ENCODE results near the gene DLGAP1. TPM values are rescaled to one million over a fixed set of nuclear protein-coding genes. Genes with fewer than 3 reads are reported as not detected.
A peak's percentile ranks its signal among the peaks of the same experiment; 100 is the strongest.

Gene DLGAP1
- total and polyA plus RNA-seq, 2 of the 8 experiments (the other 6 are each of a cell fraction or from before 2014, with no cell fraction given), result 11.8 to 16.9 TPM

DNA sequence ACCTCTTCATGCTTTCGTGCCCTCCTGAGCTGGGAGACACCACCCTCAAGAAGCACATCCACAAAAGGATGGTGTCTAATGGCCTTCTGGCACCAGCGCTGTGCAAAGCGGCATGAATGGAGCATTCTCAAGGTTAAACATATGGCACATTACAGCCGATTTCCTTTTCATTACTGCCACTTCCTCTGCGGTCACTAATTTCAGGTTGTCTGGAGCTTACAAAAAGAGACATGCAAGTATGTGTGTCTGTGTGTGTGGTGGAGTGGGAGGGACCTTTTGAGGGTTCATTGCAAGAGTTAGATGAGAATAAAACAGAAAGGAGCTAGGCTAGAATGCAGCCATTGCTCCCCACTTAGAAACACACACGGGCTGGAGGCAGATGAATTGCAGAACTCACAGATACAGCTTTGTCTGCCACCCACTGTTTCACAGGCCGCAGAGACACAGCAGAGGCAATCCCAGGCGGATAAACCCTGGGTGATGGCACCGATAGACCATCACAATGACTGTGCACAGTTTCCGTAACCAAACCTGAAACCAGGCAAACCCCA lies 929.2 kb downstream of the DLGAP1 start:
- H3K14ac ChIP-seq (ENCODE audit: insufficient read length), result no peak overlapping the region
- FAIRE-seq (no peak), DNase-seq (ENCODE audit: low read depth in 1 of 2, low spot score in 2 of 2) (no peak)
- no peaks in the 10 kb centered on the region for H4K20me1 ChIP-seq (replicated peaks in 1 of 2; ENCODE audit: control insufficient read depth in 1 of 2, insufficient read depth in 2 of 2, low read length in 2 of 2)
- POLR2A ChIA-PET (ENCODE audit: partially characterized antibody), result interaction anchor here (0.7 to 2.0 kb wide), 4 partner anchors 9 to 79 kb away, joined by 3 to 14 read pairs (median 3); no protein-coding TSS in a partner anchor
- H3K4me2 ChIP-seq (ENCODE audit: insufficient read depth in 1 of 2, low read depth in 2 of 2, low read length in 2 of 2), result peak overlapping the region; percentile 12 to 37; a peak in 2 of 4 replicates
- H3K18ac ChIP-seq (ENCODE audit: extremely low read depth, low read length), result peak overlapping the region; percentile 49
- H2BK120ac ChIP-seq (replicated peaks; ENCODE audit: low read depth, low read length), result peak overlapping the region; percentile 34
- CTCF ChIA-PET (ENCODE audit: partially characterized antibody), result interaction anchor here (0.7 to 2.3 kb wide), 7 partner anchors 9 to 69 kb away, joined by 3 to 7 read pairs (median 4); no protein-coding TSS in a partner anchor
- no peaks in the 10 kb centered on the region for H3K27me3 ChIP-seq (replicated peaks in 1 of 4; ENCODE audit: control insufficient read depth in 3 of 4, extremely low read depth in 1 of 4, insufficient read depth in 3 of 4, low read length in 3 of 4)
- H2BK5ac ChIP-seq (ENCODE audit: low read depth, low read length), result peak overlapping the region; percentile 77; the same call in 1 of the 2 replicates
- H3K4me1 ChIP-seq (replicated peaks in 1 of 4; ENCODE audit: control insufficient read depth in 3 of 4, insufficient read depth in 4 of 4, low read length in 3 of 4), result peaks cover 8 to 24% (median 21%) of the 10 kb centered on the region in 4 experiments
- no peaks in the 10 kb centered on the region for H3K79me2 ChIP-seq (ENCODE audit: control insufficient read depth in 1 of 2, insufficient read depth in 2 of 2, low read length in 2 of 2)
- peak overlapping the region; percentile 83 for H3K27ac ChIP-seq (ENCODE audit: low read depth, low read length)
- H2AK5ac ChIP-seq (ENCODE audit: low read depth, low read length), result peak overlapping the region; percentile 14; the same call in 1 of the 2 replicates
- H4K91ac ChIP-seq (replicated peaks; ENCODE audit: insufficient read length, low read length), result peak overlapping the region; percentile 26
- peak overlapping the region; percentile 98 for H2BK12ac ChIP-seq (ENCODE audit: low read depth, low read length)
- no peak overlapping the region for H4K5ac ChIP-seq (ENCODE audit: insufficient read length, low read depth, low read length)
- H3K79me1 ChIP-seq (ENCODE audit: low read depth, low read length), result no peaks in the 10 kb centered on the region
- no peak overlapping the region for H3K4ac ChIP-seq (replicated peaks; ENCODE audit: insufficient read length, low read depth, low read length)
- H4K8ac ChIP-seq (ENCODE audit: extremely low read depth, insufficient read depth, low read length), result no peak overlapping the region
- no peaks in the 10 kb centered on the region; a peak in 1 of 8 replicates for H3K36me3 ChIP-seq (ENCODE audit: control insufficient read depth in 2 of 4, insufficient read depth in 4 of 4, low read length in 3 of 4)
- H2BK15ac ChIP-seq (ENCODE audit: low read length), result no peak overlapping the region
- H3K4me3 ChIP-seq (ENCODE audit: extremely low read depth in 1 of 4, insufficient read depth in 2 of 4, low read depth in 3 of 4, low read length in 4 of 4), result no peak overlapping the region
- peaks cover 5 to 6% of the 10 kb centered on the region in 2 experiments; a peak in 2 of 4 replicates for H3K9me3 ChIP-seq (ENCODE audit: insufficient read depth in 2 of 2, low read depth in 1 of 2, low read length in 1 of 2)
- H3K23ac ChIP-seq (ENCODE audit: insufficient read length), result no peak overlapping the region
- no peaks in the 10 kb centered on the region; the same call in 1 of the 2 replicates for H3K23me2 ChIP-seq (ENCODE audit: low read depth, low read length)
- H3K56ac ChIP-seq (replicated peaks; ENCODE audit: insufficient read length, low read depth, low read length), result no peak overlapping the region
- H2BK20ac ChIP-seq (ENCODE audit: low read length), result peak overlapping the region; percentile 62; the same call in 1 of the 2 replicates
- no peak overlapping the region; a peak in 3 of 7 replicates for H3K9ac ChIP-seq (replicated peaks in 1 of 4; ENCODE audit: extremely low read depth in 1 of 4, low read depth in 3 of 4, low read length in 3 of 4)
- no peak overlapping the region for H2AFZ ChIP-seq (ENCODE audit: low read length)
- WGBS, 2 experiments (ENCODE audit: extremely low coverage in 1 of 2, insufficient coverage in 1 of 2, insufficient read length in 1 of 2, insufficient replicate concordance in 2 of 2, low coverage in 1 of 2, low lambda C conversion rate in 2 of 2, missing lambda C conversion rate in 1 of 2), result 85% methylated on average over 10 of the region's 10 CpGs; no CpG with 5 or more reads in 1 of the 2 experiments
- no peak for TF ChIP-seq SP2 (IDR thresholded peaks at IDR 0.05; ENCODE audit: low read length)
- TF ChIP-seq, protein P1, sequence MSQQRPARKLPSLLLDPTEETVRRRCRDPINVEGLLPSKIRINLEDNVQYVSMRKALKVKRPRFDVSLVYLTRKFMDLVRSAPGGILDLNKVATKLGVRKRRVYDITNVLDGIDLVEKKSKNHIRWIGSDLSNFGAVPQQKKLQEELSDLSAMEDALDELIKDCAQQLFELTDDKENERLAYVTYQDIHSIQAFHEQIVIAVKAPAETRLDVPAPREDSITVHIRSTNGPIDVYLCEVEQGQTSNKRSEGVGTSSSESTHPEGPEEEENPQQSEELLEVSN (IDR thresholded peaks at IDR 0.05), result no peak
- TF ChIP-seq RNF2 (IDR thresholded peaks at IDR 0.05; ENCODE audit: borderline replicate concordance, low read depth, low read length, missing control alignments, poor library complexity, severe bottlenecking), result no peak
- no peak for TF ChIP-seq CTBP2 (IDR thresholded peaks at IDR 0.05; ENCODE audit: borderline replicate concordance, insufficient read depth, insufficient read length, low read length)
